MM.1S (cell line): Measurements from ENCODE around the gene RXRA.

ENCODE experiments used
- CTCF ChIP-seq: fragments of 300-600 bp; sonication (generic); IDR thresholded peaks from 2 replicates; pipeline ENCODE4 v1.5.1; 2016; ENCODE audit warnings: antibody characterized with exemption, low read length, mixed read lengths
- EZH2 ChIP-seq: fragments of 300-600 bp; sonication (generic); optimal IDR thresholded peaks from 2 replicates; pipeline ENCODE3; 2017; ENCODE audit warnings: low read depth, mild to moderate bottlenecking, antibody characterized with exemption, low read length, mixed read lengths
- EZH2phosphoT487 ChIP-seq: fragments of 300-600 bp; sonication (generic); IDR thresholded peaks from 2 replicates; pipeline ENCODE4 v1.6.1; 2018; ENCODE audit warnings: antibody characterized with exemption, low read length

GRCh38 chr9:134356496-134357470, 30.5 kb downstream of the RXRA start:
- TF ChIP-seq CTCF, result no peak
- no peak for TF ChIP-seq EZH2phosphoT487
- TF ChIP-seq EZH2, result no peak
